Peyer's patch (tissue), 4 donors: Measurements from ENCODE around the gene NDUFA5.
A peak's percentile ranks its signal among the peaks of the same experiment; 100 is the strongest.

Source experiments
- CTCF ChIP-seq, 6 experiments: fragments of 450-650 bp in 4 of 6; fragments of 200-600 bp in 2 of 6; sonication (generic) in 1 of 6; IDR thresholded peaks; one replicate each; pipeline ENCODE4 v1.5.1; 2017 to 2019; ENCODE audit warnings: antibody characterized with exemption in 6 of 6, mild to moderate bottlenecking in 3 of 6, moderate library complexity in 1 of 6
- POLR2A ChIP-seq, 2 donors: fragments of 450-650 bp; IDR thresholded peaks; one replicate each; pipeline ENCODE4 v1.5.1; 2017; ENCODE audit warnings: antibody characterized with exemption in 2 of 2, mild to moderate bottlenecking in 2 of 2, moderate library complexity in 2 of 2

- TF ChIP-seq CTCF (IDR thresholded peaks at IDR 0.05) (peak in 5 of 6 experiments; percentile 48 to 75 (median 72)), POLR2A (IDR thresholded peaks at IDR 0.05) (no peak)
Observed at GRCh38 chr7:123494193-123494796, 63.3 kb downstream of the NDUFA5 start.
